Stimulated activated CD8-positive, alpha-beta memory T cell treated with anti-CD3 and anti-CD28 coated beads, Interleukin-7, amount 100 ng/mL, for 1 hour (primary cell): Measurements from ENCODE around the gene TXNIP.

ENCODE experiments used
- DNase-seq, 2 donors: peaks; one replicate each; pipeline ENCODE4 v3.0.0-alpha.2; 2020; ENCODE audit warnings: low read depth in 2 of 2

The TXNIP gene

DNA sequence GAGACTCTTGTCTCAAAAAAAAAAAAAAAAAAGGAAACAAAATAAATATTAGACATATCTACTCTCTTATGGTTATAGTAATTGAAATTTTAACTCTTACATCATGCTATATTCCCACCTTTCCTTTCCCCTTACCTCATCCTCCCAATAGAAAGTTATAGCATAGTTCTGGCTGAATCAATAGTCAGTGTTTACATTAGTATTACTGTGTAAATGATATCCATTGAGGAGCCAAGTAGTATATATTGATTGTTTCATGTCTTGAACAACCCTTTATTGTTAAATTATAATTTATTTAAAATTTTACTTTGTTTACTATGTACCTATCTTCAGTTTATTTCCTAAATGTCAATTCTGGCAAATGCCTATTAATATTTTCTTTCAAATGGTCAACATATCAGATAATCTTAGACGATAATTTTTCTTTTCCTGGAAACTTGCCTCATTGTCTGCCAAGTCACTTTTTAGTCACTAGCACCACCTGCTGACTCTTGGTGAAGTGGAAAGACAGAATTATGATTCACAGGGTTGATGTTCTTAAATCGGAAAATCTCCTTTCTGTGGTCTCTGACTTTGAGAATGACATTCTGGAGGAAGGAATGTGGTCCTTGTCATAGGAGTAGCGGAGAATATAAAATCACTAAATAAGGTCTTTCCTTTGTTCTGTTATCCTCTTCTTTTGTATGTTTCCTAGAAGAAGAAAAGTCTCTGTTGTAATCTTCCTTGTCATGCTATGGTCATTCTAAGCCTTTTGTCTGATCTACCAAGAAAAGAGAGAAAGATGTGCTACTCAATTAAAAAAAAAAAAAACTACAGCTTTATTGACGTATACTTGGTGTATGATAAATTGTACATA lies 16.6 kb upstream of the TXNIP start:
- no peak for DNase-seq

DNA sequence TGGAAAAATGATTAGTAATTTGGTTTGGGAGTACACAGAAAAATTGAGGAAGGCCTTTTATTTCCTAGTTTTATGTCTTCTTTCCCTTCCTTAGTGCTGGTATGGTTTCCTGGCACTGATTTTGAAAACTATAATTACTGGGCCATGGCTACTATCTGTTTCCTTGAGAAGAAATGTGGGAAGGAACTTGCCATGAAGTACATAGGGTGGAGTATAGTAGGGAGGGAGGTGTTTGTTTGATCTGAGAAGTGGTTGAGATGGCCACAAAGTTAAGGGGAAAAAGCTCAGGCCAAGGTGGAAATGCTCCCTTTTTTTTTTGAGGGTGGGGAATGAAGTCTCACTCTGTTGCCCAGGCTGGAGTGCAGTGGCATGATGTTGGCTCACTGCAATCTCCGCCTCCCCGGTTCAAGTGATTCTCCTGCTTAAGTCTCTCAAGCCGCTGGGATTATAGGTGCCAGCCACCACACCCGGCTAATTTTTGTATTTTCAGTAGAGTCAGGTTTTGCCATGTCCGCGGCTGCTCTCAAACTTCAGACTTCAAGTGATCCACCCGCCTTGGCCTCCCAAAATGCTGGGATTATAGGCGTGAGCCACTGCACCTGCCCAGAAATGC lies 13.9 kb upstream of the TXNIP start:
- no peak for DNase-seq

DNA sequence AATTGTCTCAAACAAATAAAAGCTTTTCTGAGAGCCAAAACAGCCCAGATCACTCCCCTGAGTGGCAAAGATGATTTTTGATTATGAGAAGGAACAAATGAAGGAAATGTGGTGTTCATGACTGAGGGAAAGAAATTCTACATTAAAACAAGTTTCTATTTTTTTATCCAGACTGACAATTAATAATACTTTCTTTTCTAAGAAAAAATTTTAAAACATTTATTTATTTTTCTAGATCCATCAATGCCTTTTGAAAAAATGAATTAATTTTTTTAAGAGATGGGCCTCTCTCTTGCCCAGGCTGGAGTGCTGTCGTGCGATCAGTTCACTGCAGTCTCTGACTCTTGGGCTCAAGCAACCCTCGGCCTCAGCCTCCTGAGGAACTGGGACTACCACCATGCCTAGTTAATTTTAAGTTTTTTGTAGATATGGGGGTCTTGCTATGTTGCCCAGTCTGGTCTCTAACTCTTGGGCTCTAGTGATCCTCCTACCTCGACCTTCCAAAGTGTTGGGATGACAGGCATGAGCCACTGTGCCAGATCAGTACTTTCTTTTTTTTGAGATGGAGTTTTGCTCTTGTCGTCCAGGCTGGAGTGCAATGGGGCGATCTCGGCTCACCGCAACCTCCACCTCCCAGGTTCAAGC lies 11.2 kb upstream of the TXNIP start:
- DNase-seq = no peak

DNA sequence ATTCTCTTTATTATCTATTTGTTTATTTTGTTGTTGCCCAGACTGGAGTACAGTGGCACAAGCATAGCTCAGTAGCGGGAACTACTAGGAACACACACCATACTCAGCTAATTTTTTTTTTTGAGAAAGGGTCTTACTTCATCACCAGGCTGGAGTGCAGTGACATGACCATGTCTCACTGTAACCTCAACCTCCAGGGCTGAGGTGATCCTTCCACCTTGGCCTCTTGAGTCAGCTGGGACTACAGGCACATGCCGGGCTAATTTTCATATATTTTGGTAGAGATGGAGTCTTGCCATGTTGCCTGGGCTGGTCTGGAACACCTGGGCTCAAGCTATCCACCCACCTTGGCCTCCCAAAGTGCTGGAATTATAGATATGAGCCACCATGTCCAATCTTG lies 5.3 kb upstream of the TXNIP start:
- no peak for DNase-seq

- no peak for DNase-seq
Measured at GRCh38 chr1:145999321-146000024, 3.1 kb upstream of the TXNIP start.

DNA sequence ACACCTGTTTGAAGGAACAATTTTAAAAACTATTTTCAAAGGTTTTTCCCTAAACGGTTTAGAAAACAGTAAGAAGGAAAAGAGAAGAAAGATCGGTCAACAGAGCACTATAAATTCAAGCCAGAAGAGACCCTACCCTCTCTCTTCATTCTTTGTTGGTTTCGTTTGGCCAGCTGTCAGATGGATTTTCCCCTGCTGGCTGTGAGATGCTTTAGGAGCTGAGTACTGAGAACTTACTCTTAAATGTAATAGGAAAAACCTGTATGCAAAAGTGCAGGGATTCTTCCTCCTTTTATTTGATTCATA lies 1.3 kb upstream of the TXNIP start:
- DNase-seq = no peak

DNA sequence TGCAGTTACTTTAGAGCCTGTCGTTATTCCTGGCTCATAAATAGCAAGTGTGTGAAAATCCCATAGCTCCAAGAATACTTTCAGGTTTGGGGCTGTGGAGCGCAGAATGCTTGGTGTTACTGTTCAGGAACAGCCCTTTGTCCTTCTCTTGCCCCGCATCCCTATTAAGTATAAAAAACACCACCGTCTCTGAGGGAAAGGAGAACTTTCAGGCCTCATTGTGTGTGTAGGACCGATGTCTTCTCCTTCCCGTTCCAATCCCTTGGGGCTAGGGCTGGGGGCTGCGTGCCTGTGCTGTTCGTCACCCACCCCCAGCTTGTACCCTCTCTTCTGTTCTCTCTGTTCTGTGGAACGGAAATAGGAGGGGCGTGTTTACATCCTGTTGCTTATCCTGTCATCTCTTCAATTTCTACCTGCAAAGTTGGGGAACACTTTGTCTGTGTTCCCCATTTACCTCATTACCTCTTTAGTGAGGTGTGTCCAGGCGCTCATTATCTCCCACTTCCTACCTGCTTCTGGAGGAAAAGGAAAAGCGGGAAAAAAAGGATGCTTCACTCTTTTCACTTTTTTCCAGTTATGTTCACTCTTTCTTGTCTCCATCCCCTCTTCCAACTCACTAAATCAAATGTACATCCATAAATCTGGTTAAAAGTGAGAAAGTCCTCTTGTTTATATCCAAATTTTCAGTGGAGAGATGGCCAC lies 788 bp upstream of the TXNIP start:
- DNase-seq = no peak

DNA sequence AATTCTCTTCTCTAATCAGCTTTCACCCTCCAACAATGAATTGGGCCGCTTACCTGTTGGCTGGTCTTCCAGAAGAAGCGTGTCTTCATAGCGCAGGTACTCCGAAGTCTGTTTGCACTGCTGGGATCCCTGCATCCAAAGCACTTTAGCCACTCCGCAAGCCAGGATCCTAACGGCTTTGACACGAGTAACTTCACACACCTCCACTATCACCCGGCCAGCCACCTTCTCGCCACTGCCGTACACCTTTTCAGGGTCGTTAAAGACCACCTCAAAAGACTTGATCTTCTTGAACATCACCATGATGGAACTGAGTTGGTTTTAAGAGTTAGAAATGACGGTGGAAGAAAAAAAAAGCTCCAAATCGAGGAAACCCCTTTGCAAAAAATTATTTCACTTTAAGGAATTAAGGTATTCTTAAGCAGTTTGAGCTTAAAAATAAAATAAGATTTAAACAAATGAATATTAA lies 381 bp downstream of the TXNIP start:
- DNase-seq = no peak

- no peak for DNase-seq
Measured at GRCh38 chr1:145995148-145995881, 1.1 kb downstream of the TXNIP start.

- no peak for DNase-seq
Measured at GRCh38 chr1:145994391-145995120, 1.8 kb downstream of the TXNIP start.

GRCh38 chr1:145993618-145994390 lies 2.6 kb downstream of the TXNIP start:
- DNase-seq = no peak

DNA sequence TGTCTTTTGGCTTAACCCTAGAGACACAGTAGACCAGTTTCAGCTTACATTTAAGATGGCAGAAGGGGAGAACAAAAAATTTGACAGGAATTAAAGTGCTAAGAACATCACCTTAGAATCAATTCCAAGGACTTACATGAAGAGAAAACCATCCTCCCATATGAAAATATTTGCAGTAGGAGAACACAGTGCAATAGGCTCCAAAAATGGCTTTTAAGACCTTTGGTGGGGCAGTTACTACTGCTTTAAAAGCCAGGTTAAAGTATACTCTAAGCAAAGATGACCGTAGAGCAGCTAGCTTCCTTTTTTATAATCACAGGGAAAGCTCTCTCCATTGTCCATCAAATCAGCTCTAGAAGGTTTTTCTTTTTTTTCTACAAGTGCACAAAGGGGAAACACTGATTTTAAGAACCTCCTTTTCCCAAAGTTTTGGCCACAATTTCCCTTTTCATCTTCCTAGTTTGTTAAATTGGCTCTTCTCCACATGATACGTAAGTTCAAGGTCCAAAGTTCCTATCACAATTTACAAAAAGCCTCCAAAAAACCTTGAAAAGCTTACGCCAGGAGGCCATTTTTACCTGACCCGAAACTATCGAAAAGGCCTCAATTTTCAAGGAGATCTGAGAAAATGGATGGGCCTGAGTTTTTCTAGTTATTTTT lies 3.3 kb downstream of the TXNIP start:
- no peak for DNase-seq

DNA sequence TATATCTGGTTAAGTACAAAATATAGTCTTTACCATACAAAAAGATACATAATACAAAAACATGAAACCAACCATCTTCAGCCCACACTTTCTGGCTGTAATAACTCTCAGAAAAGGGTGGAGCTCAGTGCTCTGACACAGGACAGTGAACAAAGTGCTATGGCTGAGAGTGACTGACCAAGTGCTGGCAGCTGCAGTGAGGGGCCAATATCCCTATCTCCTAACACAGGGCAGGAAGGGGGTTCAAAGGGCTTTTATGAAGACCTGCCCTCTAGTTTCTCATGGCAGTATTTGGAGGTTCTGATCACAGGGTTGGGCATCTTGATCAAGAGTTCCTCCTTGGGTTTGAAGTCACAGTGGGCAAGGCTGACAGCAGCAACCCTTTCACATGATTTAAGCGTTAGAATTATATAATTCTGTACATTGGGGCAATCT lies 3.9 kb downstream of the TXNIP start:
- DNase-seq = no peak

DNA sequence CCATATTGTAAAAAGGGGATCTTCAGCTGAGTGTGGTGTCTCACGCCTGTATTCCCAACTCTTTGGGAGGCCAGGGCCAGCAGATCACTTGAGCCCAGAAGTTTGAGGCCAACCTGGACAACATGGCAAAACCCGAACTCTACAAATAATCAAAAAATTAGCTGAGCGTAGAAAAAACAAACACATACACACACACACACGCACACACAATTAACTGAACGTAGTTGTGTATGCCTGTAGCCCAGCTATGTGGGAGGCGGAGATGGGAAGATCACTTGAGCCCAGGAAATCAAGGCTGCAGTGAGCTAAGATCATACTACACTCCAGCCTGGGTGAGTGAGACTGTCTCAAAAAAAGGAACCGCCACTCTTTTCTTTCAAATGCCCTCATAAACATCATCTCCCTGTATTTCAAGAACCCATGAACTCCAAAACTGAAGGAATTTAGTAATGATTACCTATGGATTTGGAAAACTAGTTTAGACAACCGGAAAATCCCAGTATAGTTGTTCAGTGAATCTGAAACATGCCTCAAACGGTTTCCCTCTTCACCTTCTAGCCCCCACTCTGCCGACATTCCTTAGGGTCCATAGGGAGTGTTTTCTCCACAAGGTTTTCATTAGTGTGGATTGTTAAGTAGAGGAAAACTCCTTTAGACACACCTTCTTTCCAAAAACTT lies 4.5 kb downstream of the TXNIP start:
- no peak for DNase-seq

DNA sequence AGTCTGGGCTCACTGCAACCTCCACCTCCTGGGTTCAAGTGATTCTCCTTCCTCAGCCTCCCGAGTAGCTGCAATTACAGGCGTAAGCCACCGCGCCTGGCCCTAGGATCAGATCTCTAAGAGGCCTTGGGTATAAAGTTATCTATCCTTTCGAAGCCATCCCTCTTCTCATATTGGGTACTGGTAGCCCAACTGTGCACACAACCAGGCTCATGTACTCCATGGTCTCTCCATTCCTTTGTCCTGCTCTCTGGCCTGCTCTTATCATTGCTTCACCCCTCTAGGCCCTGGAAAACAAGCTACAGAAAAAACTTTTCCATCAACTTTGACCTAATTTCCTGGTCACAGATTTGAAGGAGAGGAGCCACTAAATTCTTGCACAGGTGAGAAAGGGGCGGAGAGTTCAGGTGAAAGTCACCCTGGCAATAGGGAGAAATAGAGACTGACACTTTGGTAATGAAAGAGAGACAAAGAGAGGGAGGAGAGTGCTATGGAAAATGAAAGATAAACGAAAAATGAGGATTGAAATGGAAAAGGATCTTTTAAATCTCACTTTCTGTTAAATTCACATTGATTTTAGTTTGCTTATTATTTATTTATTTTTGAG lies 6.0 kb downstream of the TXNIP start:
- no peak for DNase-seq

GRCh38 chr1:145988773-145989172 lies 7.6 kb downstream of the TXNIP start:
- no peak for DNase-seq

DNA sequence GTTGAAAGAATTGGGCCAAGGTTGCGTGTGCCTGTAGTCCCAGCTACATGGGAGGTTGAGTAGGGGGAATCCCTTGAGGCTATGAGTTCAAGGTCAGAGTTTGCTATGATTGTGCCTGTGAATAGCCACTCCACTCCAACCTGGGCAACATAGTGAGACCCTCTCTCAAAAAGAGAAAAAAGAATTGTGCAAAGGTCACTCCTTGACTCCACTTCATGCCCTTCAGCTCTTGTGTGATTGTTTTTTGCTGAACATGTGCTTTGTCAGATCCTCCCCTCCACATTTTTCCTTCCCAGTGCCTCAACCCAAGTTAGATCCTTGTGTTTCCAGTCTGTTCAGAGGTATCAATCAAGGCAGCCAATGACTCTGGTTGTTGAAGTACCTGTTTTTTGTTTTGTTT lies 8.5 kb downstream of the TXNIP start:
- DNase-seq = no peak

- DNase-seq = no peak
Measured at GRCh38 chr1:145986551-145986950, 9.8 kb downstream of the TXNIP start.
